GM18520 (cell line): ENCODE results near the gene TIAM1.

Experiments
- ATAC-seq: cut with Tn5 transposase; IDR thresholded peaks from one replicate; pipeline ENCODE4 v1.9.1; 2021; ENCODE audit not compliant: unreplicated experiment

Gene TIAM1

DNA sequence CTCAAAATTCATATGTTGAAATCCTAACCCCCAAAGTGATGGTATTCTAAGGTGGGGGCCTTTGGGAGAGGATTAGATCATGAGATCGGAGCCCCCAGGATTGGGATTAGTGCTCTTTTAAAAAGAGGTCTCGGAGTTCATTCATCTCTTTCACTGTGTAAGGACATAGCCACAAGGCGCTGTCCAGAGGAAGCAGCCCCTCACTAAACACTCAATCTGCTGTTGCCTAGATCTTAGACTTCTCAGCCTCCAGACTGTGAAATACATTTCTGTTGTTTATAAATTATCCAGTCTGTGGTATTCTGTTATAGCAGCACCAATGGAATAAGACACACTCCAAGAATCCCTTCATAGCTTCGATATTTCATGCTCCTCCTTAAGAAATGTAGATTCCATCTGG, 12.4 kb upstream of the TIAM1 start:
- no peak for ATAC-seq

DNA sequence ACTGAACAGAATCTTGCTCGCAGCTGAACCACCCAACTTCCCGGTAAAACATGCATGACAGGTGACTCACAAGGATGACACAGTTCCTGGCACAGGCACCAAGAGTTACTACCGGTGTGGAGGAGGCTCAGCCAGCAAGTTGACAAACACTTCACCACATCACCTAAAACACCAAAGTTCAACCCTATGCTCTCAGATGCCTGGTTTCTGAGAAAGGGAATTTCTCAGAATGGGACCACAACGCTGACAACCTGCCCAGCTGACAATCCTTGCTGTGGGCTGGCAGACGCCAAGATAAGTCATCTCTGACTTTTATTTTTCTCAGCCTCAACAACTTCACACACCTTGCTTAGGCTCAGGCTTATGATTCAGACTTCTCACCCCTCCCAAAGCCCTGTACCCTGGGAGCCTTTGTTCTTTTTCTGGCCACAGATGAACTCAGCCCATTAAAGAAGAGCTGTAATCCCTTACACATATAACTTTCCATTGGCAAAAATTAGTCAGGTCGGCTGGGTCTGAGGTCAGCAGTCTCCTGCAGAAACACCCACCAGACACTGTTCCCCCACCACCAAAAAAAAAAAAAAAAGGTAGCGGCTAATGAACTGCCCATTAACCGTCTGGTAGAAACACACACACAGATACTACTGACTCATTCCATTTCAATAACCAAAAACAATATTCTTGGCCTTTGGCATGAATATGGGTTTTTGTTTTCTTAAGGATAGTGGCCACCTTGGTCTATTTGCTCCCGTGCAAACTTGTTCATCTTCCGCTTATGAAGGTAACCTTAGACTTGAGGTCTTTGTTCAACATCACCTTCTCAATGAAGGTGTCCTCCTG, 10.8 kb upstream of the TIAM1 start:
- ATAC-seq: peak; percentile 65

DNA sequence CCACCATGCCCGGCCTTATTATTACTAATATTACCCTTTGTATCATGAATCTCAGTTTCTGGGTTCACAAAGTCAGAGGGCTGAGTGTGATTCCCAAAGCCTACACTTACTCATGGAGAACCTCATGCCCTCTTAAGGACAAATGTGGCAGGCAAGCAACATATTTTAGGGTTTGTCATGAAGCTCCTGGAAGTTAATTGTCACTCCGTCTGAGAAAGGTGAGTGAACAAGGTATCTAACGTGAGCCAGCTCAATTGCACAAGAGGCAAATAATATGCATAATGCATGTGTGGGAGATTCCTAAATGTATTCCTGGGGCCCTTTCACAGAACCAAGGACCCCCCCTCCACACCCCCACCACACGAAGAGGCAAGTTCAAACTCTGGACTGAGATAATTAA, 10.1 kb upstream of the TIAM1 start:
- ATAC-seq: no peak

DNA sequence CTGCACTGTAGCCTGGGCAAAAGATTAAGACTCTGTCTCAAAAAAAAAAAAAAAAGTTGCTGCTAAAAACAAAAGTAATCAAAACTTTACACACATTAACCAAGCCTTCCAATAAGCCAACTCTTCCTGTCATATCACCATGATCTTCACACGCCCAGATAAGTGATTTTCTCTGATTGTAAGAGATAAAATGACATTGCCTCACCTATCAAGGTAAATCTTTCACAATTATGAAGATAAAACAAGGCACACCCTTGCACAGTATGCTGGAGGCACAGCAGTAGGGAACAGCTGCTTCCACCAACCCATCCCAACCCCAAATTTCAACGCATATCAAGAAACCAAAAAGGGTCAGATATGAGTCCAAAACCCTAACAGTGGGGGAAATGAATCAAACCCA, 8.8 kb upstream of the TIAM1 start:
- ATAC-seq: no peak

GRCh38 chr21:31351960-31352359, 7.9 kb upstream of the TIAM1 start:
- no peak for ATAC-seq

GRCh38 chr21:31351438-31351837, 7.4 kb upstream of the TIAM1 start:
- no peak for ATAC-seq

DNA sequence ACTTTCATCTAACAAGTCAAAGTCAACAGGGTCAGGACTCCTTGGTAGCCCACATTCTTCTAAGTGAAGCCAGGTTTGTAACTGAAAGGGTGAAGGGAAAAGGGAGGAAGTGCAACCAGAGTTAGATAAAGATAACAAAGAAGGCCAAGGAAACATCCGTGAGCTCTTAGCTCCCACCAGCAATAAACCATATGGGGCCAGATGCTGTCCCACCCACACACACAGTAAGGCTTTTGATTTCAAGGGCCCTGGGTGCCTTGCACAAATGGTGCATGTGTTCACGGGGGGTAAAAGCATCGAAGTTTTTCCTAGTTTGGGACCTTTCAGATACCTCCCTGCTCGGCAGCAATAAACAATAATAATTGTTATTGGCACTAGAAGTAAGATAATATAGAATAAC, 5.1 kb upstream of the TIAM1 start:
- no peak for ATAC-seq

DNA sequence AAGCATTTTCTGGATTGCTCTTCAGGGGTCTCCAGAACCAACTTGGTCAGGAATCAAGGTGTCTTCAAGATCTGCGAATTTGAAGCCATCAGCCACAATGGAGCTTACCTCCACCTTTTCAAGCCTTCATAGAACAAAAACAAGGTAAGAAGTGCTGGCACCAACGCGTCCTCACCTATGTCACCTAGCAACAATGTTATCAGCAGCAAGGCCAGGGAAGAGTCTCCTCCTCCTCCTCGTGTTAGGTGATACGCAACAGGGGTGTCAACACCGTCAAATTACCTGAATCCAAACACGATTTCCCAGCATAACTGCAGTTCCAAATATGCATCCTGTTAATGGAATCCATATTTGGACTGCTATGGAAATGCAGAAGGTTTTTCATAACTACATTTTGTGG, 4.1 kb upstream of the TIAM1 start:
- ATAC-seq: no peak

DNA sequence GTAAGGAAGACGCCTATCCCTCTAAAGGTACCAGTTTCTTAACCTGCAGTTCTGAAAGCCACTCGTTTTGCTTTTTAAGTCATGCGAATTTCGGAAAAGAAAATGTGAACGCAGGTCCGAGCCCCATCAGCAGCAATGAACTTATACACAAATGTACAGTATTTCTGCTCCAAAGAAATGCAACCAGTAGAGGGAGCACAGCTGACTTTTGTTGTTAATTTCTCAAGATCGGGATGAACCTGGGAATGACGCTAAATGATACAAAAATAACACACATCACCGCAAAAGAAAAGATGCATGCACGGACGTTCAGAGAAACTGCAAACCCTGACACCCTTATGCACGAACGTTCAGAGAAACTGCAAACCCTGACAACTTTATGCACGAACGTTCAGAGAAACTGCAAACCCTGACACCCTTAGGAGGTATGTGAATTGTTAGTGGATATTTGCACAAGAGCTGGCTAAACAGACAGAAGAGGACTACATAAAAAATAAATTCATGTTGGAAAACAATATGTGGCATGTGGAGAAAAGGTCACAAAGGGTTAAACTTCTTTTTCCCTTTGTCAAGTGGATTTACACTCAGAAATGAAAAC, 3.5 kb upstream of the TIAM1 start:
- no peak for ATAC-seq

- ATAC-seq: no peak
Observed at GRCh38 chr21:31346256-31346821, 2.3 kb upstream of the TIAM1 start.

- no peak for ATAC-seq
Observed at GRCh38 chr21:31345136-31345535, 1.1 kb upstream of the TIAM1 start.

- ATAC-seq: no peak
Observed at GRCh38 chr21:31343030-31343510, 991 bp downstream of the TIAM1 start.

- ATAC-seq: no peak
Observed at GRCh38 chr21:31342348-31342747, 1.7 kb downstream of the TIAM1 start.

GRCh38 chr21:31340942-31341487, 3.0 kb downstream of the TIAM1 start:
- ATAC-seq: no peak

DNA sequence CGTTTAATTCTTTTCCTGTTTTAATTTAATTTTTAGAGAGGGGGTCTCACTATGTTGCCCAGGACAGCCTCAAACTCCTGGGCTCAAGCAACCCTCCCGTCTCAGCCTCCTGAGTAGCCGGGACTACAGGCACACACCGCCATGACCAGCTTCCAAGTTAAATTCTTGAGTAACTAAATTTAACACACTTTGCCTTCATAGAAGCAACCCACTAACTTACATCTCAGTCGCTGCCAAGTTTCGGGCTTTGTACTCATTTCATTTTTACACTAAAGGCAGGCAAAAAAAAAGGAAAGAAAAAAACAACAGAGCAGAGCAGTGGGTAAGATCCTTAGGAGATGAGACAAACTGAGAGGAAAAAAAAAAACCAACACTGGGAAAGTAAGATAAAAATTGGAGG, 3.5 kb downstream of the TIAM1 start:
- ATAC-seq: no peak

- ATAC-seq: no peak
Observed at GRCh38 chr21:31339721-31340120, 4.3 kb downstream of the TIAM1 start.

DNA sequence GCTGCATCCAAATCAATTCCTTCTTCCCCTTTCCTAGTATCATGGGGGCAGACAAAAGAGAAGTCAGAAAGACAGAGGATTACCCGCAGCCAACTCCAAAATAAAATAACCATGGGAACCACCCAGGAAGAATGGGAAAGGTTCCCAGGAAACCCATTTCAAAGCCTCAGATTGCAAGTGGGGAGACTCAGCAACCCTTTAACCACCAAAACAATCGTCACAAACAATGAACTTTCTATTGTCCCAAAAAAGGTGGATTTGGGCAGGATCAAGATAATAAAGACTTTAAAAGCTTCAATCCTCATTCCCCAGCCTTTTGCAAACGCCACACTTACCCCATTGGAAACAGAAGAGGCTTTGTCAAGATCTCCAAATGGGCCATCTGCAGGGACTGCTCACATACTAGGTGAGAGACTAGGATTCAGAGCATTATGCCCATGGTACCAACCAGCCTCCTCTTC, 5.1 kb downstream of the TIAM1 start:
- ATAC-seq: no peak

DNA sequence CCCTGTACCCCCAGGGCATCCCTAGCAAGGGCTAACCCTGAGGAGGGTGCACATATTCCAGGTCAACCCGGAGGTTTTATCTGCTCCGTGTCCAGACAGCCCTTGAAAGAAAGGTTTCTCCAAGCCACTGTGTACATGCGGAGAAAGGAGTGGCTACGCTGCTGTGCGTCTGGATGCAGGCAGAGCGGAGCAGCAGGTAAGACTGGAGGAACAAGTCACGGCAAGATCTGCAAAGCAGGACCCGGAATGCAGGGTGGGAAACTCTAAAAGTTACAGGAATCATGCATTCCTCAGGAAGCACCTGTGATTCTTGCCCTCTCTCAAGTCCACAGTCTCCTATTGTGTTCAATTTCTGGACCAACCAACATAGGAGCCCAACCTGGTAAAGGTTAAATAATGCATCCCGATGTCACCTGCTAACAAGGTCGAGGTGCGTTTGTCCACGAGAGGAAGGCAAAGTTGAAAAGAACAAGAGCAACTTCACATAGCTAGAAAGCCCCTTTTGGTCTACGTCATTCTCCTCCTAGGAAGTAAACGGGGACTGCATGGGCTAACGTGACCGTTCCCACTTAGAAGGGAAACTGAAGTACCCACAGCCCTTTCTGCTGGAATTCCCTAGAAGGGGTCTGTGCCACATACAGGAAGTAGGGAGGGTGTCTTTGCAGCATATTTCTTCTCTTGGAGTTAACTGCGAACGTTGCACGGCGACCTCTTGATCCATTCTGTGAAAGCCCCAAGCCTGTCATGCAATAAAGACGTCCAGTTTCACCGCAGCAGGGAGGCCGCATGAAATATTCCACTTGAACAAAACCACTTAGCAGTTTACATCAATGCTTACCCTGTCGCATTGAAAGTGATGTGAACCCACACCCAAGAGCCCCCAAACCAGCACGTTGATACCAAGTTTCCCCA, 5.8 kb downstream of the TIAM1 start:
- ATAC-seq: no peak

GRCh38 chr21:31337086-31337485, 7.0 kb downstream of the TIAM1 start:
- no peak for ATAC-seq

DNA sequence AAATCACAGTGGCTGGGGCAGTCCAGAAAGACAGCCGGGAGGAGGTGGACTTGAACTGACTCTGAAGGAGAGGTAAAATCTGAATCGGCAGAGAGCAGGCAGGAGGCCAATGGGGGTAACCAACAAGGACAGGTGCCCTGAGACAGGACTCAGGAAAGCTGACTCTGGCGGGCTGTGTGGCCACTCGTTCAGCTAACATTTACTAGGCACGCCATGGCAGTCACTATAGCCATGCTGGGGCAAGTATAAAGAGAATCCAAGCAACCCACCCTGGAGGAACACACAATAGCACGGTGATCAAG, 7.4 kb downstream of the TIAM1 start:
- no peak for ATAC-seq
